SW480 (cell line): ENCODE measurements around the gene GJC2.

Source experiments
- DNase-seq: peaks from one replicate; pipeline ENCODE4 v3.0.0-alpha.2; 2016; ENCODE audit warnings: low spot score

Gene GJC2

GRCh38 chr1:228194921-228195812, 45.4 kb downstream of the GJC2 start:
- no peak for DNase-seq

- no peak for DNase-seq
Observed at GRCh38 chr1:228197555-228198147, 47.9 kb downstream of the GJC2 start.

- DNase-seq = no peak
Observed at GRCh38 chr1:228198977-228199590, 49.4 kb downstream of the GJC2 start.

DNA sequence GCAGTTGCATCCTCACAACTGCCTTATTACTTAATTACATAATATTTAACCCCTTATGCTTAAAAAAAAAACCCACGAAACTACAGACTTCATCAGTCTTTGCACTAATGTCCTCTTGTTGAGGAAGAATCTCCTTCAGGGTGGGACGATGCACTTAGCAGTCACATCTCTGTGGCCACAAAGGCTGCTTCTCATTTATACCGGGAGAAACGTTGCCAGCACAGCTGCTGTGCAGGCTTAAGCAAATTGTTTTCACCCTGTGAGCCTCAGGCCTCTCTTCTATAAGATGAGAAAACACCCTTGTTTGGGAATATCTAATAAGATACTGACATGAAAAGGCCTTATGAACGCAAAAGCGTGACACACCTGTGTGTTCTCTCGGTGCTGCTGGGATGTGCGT, 55.2 kb downstream of the GJC2 start:
- DNase-seq = no peak

- DNase-seq = no peak
Observed at GRCh38 chr1:228205526-228206436, 56.1 kb downstream of the GJC2 start.

DNA sequence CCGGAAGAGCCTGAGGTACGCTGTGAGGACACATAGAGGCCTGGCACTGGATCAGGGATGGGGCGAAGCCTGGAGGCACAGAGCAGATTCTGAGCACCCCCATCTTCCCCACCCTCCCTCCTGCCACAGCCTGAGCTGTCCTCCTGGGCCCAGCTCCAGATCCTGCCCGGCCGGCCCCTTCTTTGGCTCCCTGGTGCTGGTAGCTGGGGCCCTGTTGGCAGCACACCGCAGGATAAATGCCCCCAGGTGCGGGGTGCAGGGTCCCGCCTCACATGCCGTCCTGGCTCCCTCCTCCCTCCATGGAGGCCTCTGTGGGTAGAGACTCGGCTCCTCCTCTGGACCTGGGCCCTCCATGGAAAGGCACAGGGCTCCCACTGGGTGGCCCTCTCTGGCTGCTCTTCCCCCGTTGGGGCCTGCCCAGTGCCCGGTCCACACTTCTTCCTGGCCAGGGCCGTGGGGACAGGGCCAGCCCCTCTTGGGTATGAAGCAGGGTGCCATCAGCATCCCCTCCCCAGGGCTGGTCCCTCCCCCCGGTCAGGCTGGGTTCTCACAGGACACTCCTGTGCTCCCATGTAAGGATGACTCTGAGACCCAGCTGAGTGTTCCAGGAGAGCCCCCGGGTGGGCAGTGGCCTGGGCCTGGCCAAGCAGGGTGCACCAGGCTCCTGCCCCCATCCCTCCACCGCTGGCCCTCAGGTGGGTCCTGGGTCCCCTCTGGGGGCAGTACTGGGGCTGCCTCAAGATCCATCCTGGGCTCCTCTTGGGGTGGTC, 57.0 kb downstream of the GJC2 start:
- no peak for DNase-seq

DNA sequence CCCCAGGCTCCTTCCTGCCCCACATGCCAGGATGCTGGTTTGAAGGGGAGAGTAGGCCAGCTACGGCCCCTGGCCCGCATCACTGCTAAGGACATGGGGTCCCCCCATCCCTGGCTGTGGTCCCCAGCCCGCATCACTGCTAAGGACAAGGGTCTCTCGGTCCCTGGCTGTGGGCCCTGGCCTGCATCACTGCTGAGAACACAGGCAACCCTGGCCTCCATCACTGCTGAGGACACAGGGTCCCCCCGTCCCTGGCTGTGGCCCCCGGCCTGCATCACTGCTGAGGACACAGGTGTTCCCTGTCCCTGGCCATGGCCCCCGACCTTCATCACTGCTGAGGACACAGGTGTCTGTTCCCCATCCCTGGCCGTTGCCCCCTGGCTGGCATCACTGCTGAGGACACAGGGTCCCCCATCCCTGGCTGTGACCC, 57.7 kb downstream of the GJC2 start:
- DNase-seq = no peak

DNA sequence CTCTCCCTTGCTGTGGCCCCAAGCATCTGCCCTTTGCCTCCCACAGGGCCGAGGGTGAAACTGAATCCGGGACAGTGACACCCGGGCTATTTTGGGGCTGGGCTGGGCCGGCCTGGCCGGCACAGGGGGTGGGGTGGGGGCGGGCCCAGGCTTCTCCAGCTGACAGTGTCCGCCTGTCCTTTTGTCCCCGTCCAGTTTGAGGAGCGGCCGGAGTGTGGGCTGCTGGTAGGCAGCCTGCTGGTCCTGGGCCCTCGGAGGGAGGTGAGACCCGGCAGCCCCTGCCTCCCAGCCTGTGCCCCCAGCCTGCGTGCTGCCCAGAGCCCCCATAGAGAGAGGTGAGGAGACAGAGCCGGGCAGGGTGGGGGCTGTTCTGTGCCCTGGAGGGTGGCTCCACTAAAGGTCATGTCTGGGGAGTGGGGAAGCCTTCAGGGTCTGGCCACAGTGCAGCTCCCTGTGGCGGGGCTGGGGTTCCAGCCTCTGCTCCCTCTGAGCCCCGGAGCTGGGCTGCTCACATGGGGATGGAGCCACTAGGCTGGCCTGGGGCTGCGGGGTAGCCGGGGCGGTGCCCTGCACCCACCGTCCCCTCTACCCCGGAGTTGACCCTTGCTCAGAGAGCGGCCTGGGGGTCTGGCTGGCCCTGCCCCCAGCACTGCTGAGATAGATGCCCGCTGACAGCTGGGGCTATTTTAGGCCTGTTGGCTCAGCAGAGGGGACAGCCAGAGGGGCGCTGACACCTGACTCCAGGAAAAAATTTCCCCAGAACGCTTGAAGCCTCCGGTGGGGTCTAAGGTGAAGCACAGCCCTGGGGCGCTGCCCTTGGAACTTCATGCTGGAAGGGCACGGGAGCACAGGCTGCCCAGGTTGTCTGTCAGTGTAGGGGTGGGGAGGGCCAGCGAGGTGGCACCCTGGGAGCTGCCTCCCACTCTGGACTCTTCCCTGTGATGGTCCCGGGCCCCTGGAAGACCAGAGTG, 58.4 kb downstream of the GJC2 start, which contains the start of gene OBSCN:
Gene OBSCN (plus strand): TSS at position 194 of the 971 bp plus-strand sequence. CDS start 3,740 bp downstream, outside the sequence.
- DNase-seq = no peak

- no peak for DNase-seq
Observed at GRCh38 chr1:228208831-228209551, 59.3 kb downstream of the GJC2 start.
